Aorta (tissue), 5 donors: Measurements from ENCODE around the gene ANKH. TPM values are rescaled to one million over a fixed set of nuclear protein-coding genes. Genes with fewer than 3 reads are reported as not detected.

Experiments used
- ATAC-seq: fragments of 200-7000 bp; cut with Tn5 transposase; one replicate; pipeline ENCODE4 v1.9.1; 2022; ENCODE audit warnings: moderate library complexity; ENCODE audit not compliant: low FRiP score
- DNase-seq, 2 donors: peaks; one replicate each; pipeline ENCODE4 v3.0.0-alpha.2; 2020
- H3K27ac ChIP-seq, 2 donors: one replicate each; pipeline ENCODE4 v1.5.1; 2013; ENCODE audit warnings: low read length in 2 of 2, mild to moderate bottlenecking in 2 of 2, moderate library complexity in 2 of 2, control low read depth in 1 of 2, inconsistent platforms in 1 of 2, low read depth in 1 of 2
- H3K27me3 ChIP-seq, 2 donors: one replicate each; pipeline ENCODE4 v1.6.1; 2013; ENCODE audit warnings: control low read depth in 1 of 2, low read length in 1 of 2, mild to moderate bottlenecking in 1 of 2, moderate library complexity in 1 of 2; ENCODE audit not compliant: insufficient read depth in 2 of 2, control insufficient read depth in 1 of 2
- H3K36me3 ChIP-seq, 2 donors: one replicate each; pipeline ENCODE4 v1.6.1; 2013; ENCODE audit warnings: control low read depth in 1 of 2, low read length in 1 of 2, mild to moderate bottlenecking in 1 of 2; ENCODE audit not compliant: insufficient read depth in 2 of 2, control insufficient read depth in 1 of 2
- H3K4me1 ChIP-seq, 2 donors: one replicate each; pipeline ENCODE4 v1.6.1; 2013; ENCODE audit warnings: low read length in 2 of 2, control low read depth in 1 of 2, mild to moderate bottlenecking in 1 of 2, moderate library complexity in 1 of 2; ENCODE audit not compliant: insufficient read depth in 2 of 2, control insufficient read depth in 1 of 2
- H3K4me3 ChIP-seq, 2 donors: one replicate each; pipeline ENCODE4 v1.5.1; 2013; ENCODE audit warnings: low read length in 2 of 2, control low read depth in 1 of 2, mild to moderate bottlenecking in 1 of 2
- H3K9me3 ChIP-seq: one replicate; pipeline ENCODE4 v1.6.1; 2013; ENCODE audit warnings: mild to moderate bottlenecking, low read length; ENCODE audit not compliant: control insufficient read depth
- WGBS, 2 donors: extraction: QIAGEN DNeasy Blood & Tissue Kit; methylation state at CpG; one replicate each; pipeline ENCODE4 v1.1.7; 2013; 5-methylcytosine and 5-hydroxymethylcytosine counted together
- intact Hi-C, 2 donors: fragments of 100-400 bp; cut with DNase I; formaldehyde crosslinking; loops; one replicate each; pipeline versions ENCODE4 v1.14.2 to v1.15.0; 2022
- polyA plus RNA-seq, 2 donors: library from polyadenylated mRNA; stranded (reverse); fragments of 200-250 nt; gene quantifications; one replicate each; pipeline ENCODE4 v1.2.3, GENCODE V29; 2013
- total RNA-seq, 2 donors: library from RNA; stranded (reverse); fragmentation: NEBNext Ultra II Directional; extraction: Animal tissue kit (Norgen Biotek cat#: 25700); gene quantifications; one replicate each; pipeline ENCODE4 v1.2.1, GENCODE V29; 2021
- donor health status: healthy with polysubstance abuse.
- donor health status: Bipolar disorder and iron deficiency.
- donor health status: DM: no; HTN: no; CAD: no.
- donor health status: DM: no; HTN: no; CAD: no.
- donor health status: DM: yes; HTN: yes; CAD: no.

Gene ANKH
- total and polyA plus RNA-seq, 4 donors: 63.7 to 257 (median 167) TPM

- ATAC-seq (no peak), DNase-seq (no peak)
- Histone ChIP-seq H3K27me3 (no peaks in the 10 kb centered on the region), H3K9me3 (no peaks in the 10 kb centered on the region), H3K27ac (no peak overlapping the region), H3K4me1 (peaks cover 0 to 2% of the 10 kb centered on the region in 2 donors), H3K36me3 (peaks cover 0 to 2% of the 10 kb centered on the region in 2 donors), H3K4me3 (no peak overlapping the region)
- 92% methylated on average over 13 of the region's 13 CpGs for WGBS, 2 donors
- intact Hi-C loops: no loop called here
These were observed 137.2 kb downstream of the ANKH start for GRCh38 chr5:14734396-14734795.

GRCh38 chr5:14733661-14734060, 137.9 kb downstream of the ANKH start:
- Histone ChIP-seq H3K27me3 (no peaks in the 10 kb centered on the region), H3K36me3 (peaks cover 0 to 2% of the 10 kb centered on the region in 2 donors), H3K9me3 (no peaks in the 10 kb centered on the region), H3K4me1 (peaks cover 0 to 2% of the 10 kb centered on the region in 2 donors), H3K27ac (no peak overlapping the region), H3K4me3 (no peak overlapping the region)
- DNase-seq (no peak), ATAC-seq (no peak)
- intact Hi-C loops: no loop called here
- 95 to 96% methylated on average over 16 of the region's 16 CpGs for WGBS, 2 donors

GRCh38 chr5:14732991-14733390, 138.6 kb downstream of the ANKH start:
- Histone ChIP-seq H3K27ac (no peak overlapping the region), H3K4me3 (no peak overlapping the region), H3K4me1 (peaks cover 0 to 2% of the 10 kb centered on the region in 2 donors), H3K9me3 (no peaks in the 10 kb centered on the region), H3K36me3 (peaks cover 0 to 2% of the 10 kb centered on the region in 2 donors), H3K27me3 (no peaks in the 10 kb centered on the region)
- no peak for DNase-seq
- intact Hi-C loops: no loop called here
- 82 to 83% methylated on average over 6 of the region's 6 CpGs for WGBS, 2 donors
- ATAC-seq: no peak

GRCh38 chr5:14730881-14731280, 140.7 kb downstream of the ANKH start:
- no peak overlapping the region for H3K4me3 ChIP-seq
- WGBS, 2 donors: 76 to 78% methylated on average over 15 of the region's 15 CpGs
- DNase-seq (no peak), ATAC-seq (no peak)
- peaks cover 0 to 2% of the 10 kb centered on the region in 2 donors for H3K4me1 ChIP-seq
- no peaks in the 10 kb centered on the region for H3K9me3 ChIP-seq
- no peak overlapping the region for H3K27ac ChIP-seq
- H3K36me3 ChIP-seq: peaks cover 0 to 2% of the 10 kb centered on the region in 2 donors
- intact Hi-C loops: no loop called here
- H3K27me3 ChIP-seq: no peaks in the 10 kb centered on the region

GRCh38 chr5:14730466-14730865, 141.1 kb downstream of the ANKH start:
- ATAC-seq: no peak
- peaks cover 0 to 2% of the 10 kb centered on the region in 2 donors for H3K36me3 ChIP-seq
- H3K4me3 ChIP-seq: no peak overlapping the region
- H3K27ac ChIP-seq: no peak overlapping the region
- DNase-seq: no peak
- H3K9me3 ChIP-seq: no peaks in the 10 kb centered on the region
- intact Hi-C loops: no loop called here
- no peaks in the 10 kb centered on the region for H3K27me3 ChIP-seq
- WGBS, 2 donors: 88 to 90% methylated on average over 13 of the region's 13 CpGs
- H3K4me1 ChIP-seq: peaks cover 0 to 1% of the 10 kb centered on the region in 2 donors

GRCh38 chr5:14729448-14730385, 141.9 kb downstream of the ANKH start:
- H3K4me1 ChIP-seq: no peaks in the 10 kb centered on the region
- H3K27me3 ChIP-seq: no peaks in the 10 kb centered on the region
- intact Hi-C loops: loop anchor here (5.0 kb wide), 2 partner anchors 42 to 143 kb away; partner anchors contain the start of gene ANKH (in 1 of the 2)
- H3K27ac ChIP-seq: no peak overlapping the region
- no peak overlapping the region for H3K4me3 ChIP-seq
- H3K9me3 ChIP-seq: no peaks in the 10 kb centered on the region
- 92 to 93% methylated on average over 18 of the region's 18 CpGs for WGBS, 2 donors
- DNase-seq (no peak), ATAC-seq (no peak)
- H3K36me3 ChIP-seq: peaks cover 0 to 2% of the 10 kb centered on the region in 2 donors

- intact Hi-C loops: loop anchor here (5.0 kb wide), 2 partner anchors 41 to 144 kb away; partner anchors contain the start of gene ANKH (in 1 of the 2)
- DNase-seq (no peak), ATAC-seq (no peak)
- H3K9me3 ChIP-seq: no peaks in the 10 kb centered on the region
- no peaks in the 10 kb centered on the region for H3K36me3 ChIP-seq
- no peak overlapping the region for H3K27ac ChIP-seq
- H3K4me3 ChIP-seq: no peak overlapping the region
- H3K27me3 ChIP-seq: no peaks in the 10 kb centered on the region
- 83 to 86% methylated on average over 15 of the region's 15 CpGs for WGBS, 2 donors
- H3K4me1 ChIP-seq: no peaks in the 10 kb centered on the region
These were observed 143.1 kb downstream of the ANKH start for GRCh38 chr5:14728459-14728938.

GRCh38 chr5:14727928-14728458, 143.6 kb downstream of the ANKH start:
- H3K9me3 ChIP-seq: no peaks in the 10 kb centered on the region
- no peak for ATAC-seq
- no peak overlapping the region for H3K4me3 ChIP-seq
- no peaks in the 10 kb centered on the region for H3K4me1 ChIP-seq
- intact Hi-C loops: loop anchor here (2.0 to 5.0 kb wide), 4 partner anchors 41 to 279 kb away; partner anchors contain the start of gene ANKH (in 2 of the 2)
- H3K27me3 ChIP-seq: no peaks in the 10 kb centered on the region
- no peak overlapping the region for H3K27ac ChIP-seq
- H3K36me3 ChIP-seq: no peaks in the 10 kb centered on the region
- no peak for DNase-seq
- WGBS, 2 donors: 66 to 71% methylated on average over 7 of the region's 7 CpGs
